ENCODE data around the gene IER5L.

Gene IER5L

GRCh38 chr9:129156163-129156562, 21.9 kb downstream of the IER5L start:
- Histone ChIP-seq H3K27me3 (ENCODE audit: insufficient read depth, poor library complexity, severe bottlenecking) (no peaks in the 10 kb centered on the region), H3K27ac (replicated peaks) (no peak overlapping the region), H3K4me3 (replicated peaks; ENCODE audit: insufficient read depth, low read length) (no peak overlapping the region)
- no peak for DNase-seq (ENCODE audit: low read depth in 1 of 2, low spot score in 1 of 2)
- TF ChIP-seq POLR2AphosphoS5 (IDR thresholded peaks at IDR 0.05; ENCODE audit: low read depth) (no peak), CTCF (IDR thresholded peaks at IDR 0.05; ENCODE audit: insufficient read depth, low read length) (no peak)

- no peak overlapping the region for H3K4me3 ChIP-seq (replicated peaks; ENCODE audit: insufficient read depth, low read length)
- no peaks in the 10 kb centered on the region for H3K27me3 ChIP-seq (ENCODE audit: insufficient read depth, poor library complexity, severe bottlenecking)
- no peak overlapping the region for H3K27ac ChIP-seq (replicated peaks)
- DNase-seq (ENCODE audit: low read depth in 1 of 2, low spot score in 1 of 2): no peak
- TF ChIP-seq GABPA (IDR thresholded peaks at IDR 0.05; ENCODE audit: low read depth) (no peak), POLR2AphosphoS5 (IDR thresholded peaks at IDR 0.05; ENCODE audit: low read depth) (no peak), REST (IDR thresholded peaks at IDR 0.05; ENCODE audit: insufficient replicate concordance, low read depth) (no peak), SPI1 (IDR thresholded peaks at IDR 0.05; ENCODE audit: borderline replicate concordance, low read depth) (no peak), CTCF (IDR thresholded peaks at IDR 0.05; ENCODE audit: insufficient read depth, low read length) (no peak)
Measured at GRCh38 chr9:129154866-129155477, 23.1 kb downstream of the IER5L start.

- no peak for TF ChIP-seq SPI1 (IDR thresholded peaks at IDR 0.05; ENCODE audit: borderline replicate concordance, low read depth)
- no peak for TF ChIP-seq GABPA (IDR thresholded peaks at IDR 0.05; ENCODE audit: low read depth)
- TF ChIP-seq POLR2AphosphoS5 (IDR thresholded peaks at IDR 0.05; ENCODE audit: low read depth): no peak
- TF ChIP-seq REST (IDR thresholded peaks at IDR 0.05; ENCODE audit: insufficient replicate concordance, low read depth): no peak
- no peak for TF ChIP-seq CTCF (IDR thresholded peaks at IDR 0.05; ENCODE audit: insufficient read depth, low read length)
- Histone ChIP-seq H3K4me3 (replicated peaks; ENCODE audit: insufficient read depth, low read length) (no peak overlapping the region), H3K27ac (replicated peaks) (no peak overlapping the region), H3K27me3 (ENCODE audit: insufficient read depth, poor library complexity, severe bottlenecking) (no peaks in the 10 kb centered on the region)
- DNase-seq (ENCODE audit: low read depth in 1 of 2, low spot score in 1 of 2): no peak
Measured at GRCh38 chr9:129151469-129151868, 26.6 kb downstream of the IER5L start.

GRCh38 chr9:129150672-129151211, 27.3 kb downstream of the IER5L start:
- DNase-seq (ENCODE audit: low read depth in 1 of 2, low spot score in 1 of 2): no peak
- Histone ChIP-seq H3K27ac (replicated peaks) (no peak overlapping the region), H3K4me3 (replicated peaks; ENCODE audit: insufficient read depth, low read length) (no peak overlapping the region), H3K27me3 (ENCODE audit: insufficient read depth, poor library complexity, severe bottlenecking) (no peaks in the 10 kb centered on the region)
- no peak for TF ChIP-seq SPI1 (IDR thresholded peaks at IDR 0.05; ENCODE audit: borderline replicate concordance, low read depth)
- no peak for TF ChIP-seq CTCF (IDR thresholded peaks at IDR 0.05; ENCODE audit: insufficient read depth, low read length)
- TF ChIP-seq GABPA (IDR thresholded peaks at IDR 0.05; ENCODE audit: low read depth): no peak
- no peak for TF ChIP-seq POLR2AphosphoS5 (IDR thresholded peaks at IDR 0.05; ENCODE audit: low read depth)
- no peak for TF ChIP-seq REST (IDR thresholded peaks at IDR 0.05; ENCODE audit: insufficient replicate concordance, low read depth)

Measured in HL-60 (cell line).